Upper lobe of right lung (tissue), 1 donor: ENCODE data around the gene PIK3AP1. TPM values are rescaled to one million over a fixed set of nuclear protein-coding genes. Genes with fewer than 3 reads are reported as not detected.

ENCODE experiments used
- ATAC-seq: fragments of 200-7000 bp; cut with Tn5 transposase; one replicate; pipeline ENCODE4 v1.9.1; 2020; ENCODE audit warnings: mild to moderate bottlenecking, moderate library complexity
- DNase-seq: peaks from one replicate; pipeline ENCODE4 v3.0.0-alpha.2; 2020
- H3K27ac ChIP-seq: fragments of 200-600 bp; one replicate; pipeline ENCODE4 v1.8.0; 2022
- H3K27me3 ChIP-seq: fragments of 200-600 bp; one replicate; pipeline ENCODE4 v1.8.0; 2022; ENCODE audit warnings: mild to moderate bottlenecking
- H3K36me3 ChIP-seq: fragments of 200-600 bp; one replicate; pipeline ENCODE4 v1.8.0; 2022
- H3K4me1 ChIP-seq: fragments of 200-600 bp; one replicate; pipeline ENCODE4 v1.8.0; 2022
- H3K4me3 ChIP-seq: fragments of 200-600 bp; one replicate; pipeline ENCODE4 v1.8.0; 2022; ENCODE audit warnings: mild to moderate bottlenecking
- H3K9me3 ChIP-seq: fragments of 200-600 bp; one replicate; pipeline ENCODE4 v1.8.0; 2022
- CTCF ChIP-seq: fragments of 200-600 bp; IDR thresholded peaks from one replicate; pipeline ENCODE4 v1.8.0; 2022; ENCODE audit warnings: antibody characterized with exemption
- intact Hi-C: fragments of 100-400 bp; cut with DNase I; formaldehyde crosslinking; loops from one replicate; pipeline ENCODE4 v1.11.0; 2022
- total RNA-seq: library from RNA; stranded (reverse); fragmentation: NEBNext Ultra II Directional; extraction: Animal tissue kit (Norgen Biotek cat#: 25700); gene quantifications from one replicate; pipeline ENCODE4 v1.2.1, GENCODE V29; 2021
- donor health status: DM: no; HTN: yes; CAD: no; lungs with severe emphysema.

The PIK3AP1 gene
- total RNA-seq, 1 donor from 2014 or later: 65.2 TPM

GRCh38 chr10:96678725-96679124, 41.6 kb downstream of the PIK3AP1 start:
- intact Hi-C loops: no loop called here
- ATAC-seq: no peak

GRCh38 chr10:96676272-96677112, 43.8 kb downstream of the PIK3AP1 start:
- Histone ChIP-seq H3K27me3 (no peaks in the 10 kb centered on the region), H3K36me3 (no peaks in the 10 kb centered on the region), H3K4me1 (peaks cover 15% of the 10 kb centered on the region), H3K27ac (no peak overlapping the region), H3K4me3 (no peak overlapping the region), H3K9me3 (no peaks in the 10 kb centered on the region)
- no peak for TF ChIP-seq CTCF
- DNase-seq (no peak), ATAC-seq (no peak)
- intact Hi-C loops: no loop called here

More at GRCh38 chr10:96678725-96679124, 41.6 kb downstream of the PIK3AP1 start:
- H3K4me1 ChIP-seq: peaks cover 4% of the 10 kb centered on the region
- TF ChIP-seq CTCF: no peak
- no peak for DNase-seq
- H3K27me3 ChIP-seq: no peaks in the 10 kb centered on the region
- no peak overlapping the region for H3K4me3 ChIP-seq
- H3K9me3 ChIP-seq: no peaks in the 10 kb centered on the region
- no peak overlapping the region for H3K27ac ChIP-seq
- H3K36me3 ChIP-seq: no peaks in the 10 kb centered on the region

GRCh38 chr10:96675846-96676245, 44.5 kb downstream of the PIK3AP1 start:
- H3K36me3 ChIP-seq: no peaks in the 10 kb centered on the region
- no peak overlapping the region for H3K27ac ChIP-seq
- peaks cover 15% of the 10 kb centered on the region for H3K4me1 ChIP-seq
- no peaks in the 10 kb centered on the region for H3K9me3 ChIP-seq
- intact Hi-C loops: no loop called here
- no peak overlapping the region for H3K4me3 ChIP-seq
- ATAC-seq: no peak
- no peaks in the 10 kb centered on the region for H3K27me3 ChIP-seq
- no peak for DNase-seq
- TF ChIP-seq CTCF: no peak

- Histone ChIP-seq H3K9me3 (no peaks in the 10 kb centered on the region), H3K4me3 (peak overlapping the region; percentile 0), H3K36me3 (no peaks in the 10 kb centered on the region), H3K27ac (peak overlapping the region; percentile 69), H3K4me1 (peaks cover 15% of the 10 kb centered on the region), H3K27me3 (no peaks in the 10 kb centered on the region)
- TF ChIP-seq CTCF: no peak
- DNase-seq (peak; percentile 66), ATAC-seq (peak; percentile 84)
- intact Hi-C loops: no loop called here
Observed at GRCh38 chr10:96673318-96674099, 46.8 kb downstream of the PIK3AP1 start.

GRCh38 chr10:96672481-96673175, 47.7 kb downstream of the PIK3AP1 start:
- intact Hi-C loops: no loop called here
- ATAC-seq (no peak), DNase-seq (no peak)
- Histone ChIP-seq H3K4me3 (no peak overlapping the region), H3K36me3 (no peaks in the 10 kb centered on the region), H3K27me3 (no peaks in the 10 kb centered on the region), H3K9me3 (no peaks in the 10 kb centered on the region), H3K27ac (peak overlapping the region; percentile 69), H3K4me1 (peaks cover 15% of the 10 kb centered on the region)
- TF ChIP-seq CTCF: no peak
